OCI-LY3 (cell line): ENCODE results near the gene XRCC3.

ENCODE experiments used
- EZH2phosphoT487 ChIP-seq: fragments of 200-600 bp; shearing (Covaris generic); IDR thresholded peaks from 2 replicates; pipeline ENCODE4 v1.6.1; 2018; ENCODE audit warnings: antibody characterized with exemption, mixed run types, low read depth
- TF ChIP-seq, protein P1 (sequence below): fragments of 200-600, 300-600 bp; sonication (generic); IDR thresholded peaks from 2 replicates; pipeline ENCODE4 v1.5.1; 2014; ENCODE audit warnings: antibody characterized with exemption, low read length, low read depth

DNA sequence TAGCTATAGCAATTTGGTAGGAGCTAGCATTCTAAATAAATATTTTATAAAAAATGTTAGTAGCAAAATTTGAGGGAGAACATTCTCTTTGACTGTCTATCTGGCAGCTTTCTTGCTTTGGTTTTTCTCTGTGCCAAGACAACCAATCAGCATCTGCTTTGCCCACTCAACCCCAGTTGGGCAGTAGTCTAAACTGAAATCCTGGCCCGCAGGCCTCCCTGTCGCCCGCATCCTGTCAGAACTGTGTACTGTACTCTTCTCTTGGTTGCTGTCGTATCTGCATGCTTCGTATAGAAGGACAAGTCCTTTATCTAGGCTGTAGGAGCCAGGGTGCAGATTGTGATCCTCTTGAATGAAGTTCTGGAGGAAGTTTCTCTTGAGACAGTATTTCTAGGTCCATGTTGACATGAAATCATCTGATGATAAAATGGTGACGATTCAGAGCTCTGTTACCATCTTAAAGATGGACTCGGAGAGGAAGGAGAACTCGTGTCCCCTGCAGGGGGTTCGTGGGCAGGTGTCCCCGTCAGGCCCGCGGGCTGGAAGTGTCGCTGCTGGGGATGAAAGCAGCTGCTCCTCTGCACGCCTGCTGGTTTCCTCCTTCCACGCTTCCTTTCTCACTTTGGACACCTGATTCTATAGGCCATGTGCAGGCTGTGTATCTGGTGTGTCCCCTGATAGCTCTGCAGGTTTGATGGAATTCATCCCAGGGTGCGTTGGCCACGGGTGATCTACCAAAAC, 34.6 kb downstream of the XRCC3 start:
- TF ChIP-seq, protein P1, sequence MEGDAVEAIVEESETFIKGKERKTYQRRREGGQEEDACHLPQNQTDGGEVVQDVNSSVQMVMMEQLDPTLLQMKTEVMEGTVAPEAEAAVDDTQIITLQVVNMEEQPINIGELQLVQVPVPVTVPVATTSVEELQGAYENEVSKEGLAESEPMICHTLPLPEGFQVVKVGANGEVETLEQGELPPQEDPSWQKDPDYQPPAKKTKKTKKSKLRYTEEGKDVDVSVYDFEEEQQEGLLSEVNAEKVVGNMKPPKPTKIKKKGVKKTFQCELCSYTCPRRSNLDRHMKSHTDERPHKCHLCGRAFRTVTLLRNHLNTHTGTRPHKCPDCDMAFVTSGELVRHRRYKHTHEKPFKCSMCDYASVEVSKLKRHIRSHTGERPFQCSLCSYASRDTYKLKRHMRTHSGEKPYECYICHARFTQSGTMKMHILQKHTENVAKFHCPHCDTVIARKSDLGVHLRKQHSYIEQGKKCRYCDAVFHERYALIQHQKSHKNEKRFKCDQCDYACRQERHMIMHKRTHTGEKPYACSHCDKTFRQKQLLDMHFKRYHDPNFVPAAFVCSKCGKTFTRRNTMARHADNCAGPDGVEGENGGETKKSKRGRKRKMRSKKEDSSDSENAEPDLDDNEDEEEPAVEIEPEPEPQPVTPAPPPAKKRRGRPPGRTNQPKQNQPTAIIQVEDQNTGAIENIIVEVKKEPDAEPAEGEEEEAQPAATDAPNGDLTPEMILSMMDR: no peak
- TF ChIP-seq EZH2phosphoT487: no peak
